ENCODE results near the gene PXDC1.

PXDC1 gene

DNA sequence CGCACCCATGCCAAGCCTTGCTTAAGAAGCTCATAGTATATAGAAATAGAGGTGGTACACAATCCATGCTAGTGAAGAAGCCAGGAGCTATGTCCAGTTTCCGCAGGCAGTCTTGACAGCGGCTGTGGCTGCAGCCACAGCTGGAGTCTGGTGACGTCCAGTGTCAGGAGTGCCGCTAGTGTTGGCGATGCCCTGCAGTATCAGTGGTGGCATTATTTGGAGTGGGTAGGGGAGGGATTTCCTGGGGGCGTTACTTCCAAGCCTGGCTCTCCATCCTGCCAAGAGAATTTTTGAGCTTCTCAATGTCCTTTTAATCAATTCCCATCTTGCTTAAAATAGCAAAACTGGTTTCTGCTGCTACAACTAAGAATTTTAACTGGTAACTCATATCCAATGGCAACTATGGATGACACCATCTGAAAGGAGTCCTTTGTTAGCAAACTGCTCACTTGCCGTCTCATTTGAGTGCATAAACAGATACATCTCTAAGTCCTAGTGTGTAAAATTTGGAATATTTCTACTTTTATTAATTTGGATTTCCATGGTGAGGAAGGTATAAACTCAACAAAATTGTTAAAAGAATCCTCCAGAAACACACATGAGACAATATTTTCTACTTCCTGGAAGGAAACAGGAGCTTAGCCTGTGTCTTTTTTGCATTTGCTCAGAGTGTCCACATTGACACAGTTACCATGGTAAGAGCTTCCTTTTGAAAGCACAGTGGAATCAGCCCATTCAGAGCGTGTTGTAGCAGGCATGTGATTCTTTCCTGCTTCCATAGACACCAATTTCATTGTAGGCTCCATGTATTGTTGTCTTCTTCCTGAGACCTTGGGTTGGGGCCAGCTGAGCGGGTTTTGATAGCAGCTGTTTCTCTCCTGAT, 44.6 kb upstream of the PXDC1 start:
- peaks cover 0 to 21% (median 3%) of the 10 kb centered on the region in 4 experiments for H3K4me1 ChIP-seq (ENCODE audit: control extremely low read depth in 1 of 4, control insufficient read depth in 4 of 4, insufficient read depth in 4 of 4, low read length in 3 of 4)
- 100% methylated on average over 4 of the region's 10 CpGs for WGBS (ENCODE audit: insufficient coverage)
- no peaks in the 10 kb centered on the region for H3K27me3 ChIP-seq (replicated peaks in 2 of 5; ENCODE audit: control insufficient read depth in 4 of 5, insufficient read depth in 5 of 5, low read length in 4 of 5)
- H3K4me3 ChIP-seq (ENCODE audit: control insufficient read depth in 1 of 7, extremely low read depth in 1 of 7, insufficient read depth in 4 of 7, low read depth in 2 of 7, low read length in 6 of 7) = no peak overlapping the region
- no peaks in the 10 kb centered on the region for H3K9me3 ChIP-seq (ENCODE audit: control extremely low read depth in 1 of 5, control insufficient read depth in 4 of 5, insufficient read depth in 2 of 5, low read depth in 1 of 5, low read length in 4 of 5)
- H3K36me3 ChIP-seq (ENCODE audit: control insufficient read depth in 4 of 4, insufficient read depth in 4 of 4, low read length in 3 of 4) = no peaks in the 10 kb centered on the region
- H3K27ac ChIP-seq (ENCODE audit: insufficient read depth in 1 of 2, low read depth in 1 of 2, low read length in 2 of 2, poor library complexity in 1 of 2, severe bottlenecking in 2 of 2) = no peak overlapping the region
- POLR2A ChIA-PET = no interaction called here
- CTCF ChIA-PET = interaction anchor here (0.5 to 1.0 kb wide), 2 partner anchors 16 to 30 kb away, joined by 3 read pairs; no protein-coding TSS in a partner anchor
- DNase-seq = no peak

DNA sequence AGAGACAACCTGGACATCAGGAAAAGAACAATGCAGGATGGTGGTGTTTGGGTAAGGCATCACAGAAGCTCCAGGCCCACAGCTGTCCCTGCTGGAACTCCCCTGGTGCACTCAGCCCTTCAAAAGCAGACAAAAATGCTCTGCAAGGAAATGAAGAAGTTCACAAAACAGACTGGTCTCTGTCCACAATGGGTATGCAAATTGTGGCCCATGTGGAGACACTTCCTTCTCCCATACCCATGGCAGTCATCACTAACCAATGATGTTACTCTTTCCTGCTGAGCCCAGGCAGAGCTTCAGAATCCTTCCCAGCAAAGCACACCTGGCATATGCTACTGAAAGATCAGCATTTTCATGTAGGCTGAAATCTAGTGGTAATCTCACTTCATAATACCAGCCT, 42.6 kb upstream of the PXDC1 start:
- H3K9me3 ChIP-seq (ENCODE audit: control extremely low read depth in 1 of 5, control insufficient read depth in 4 of 5, insufficient read depth in 2 of 5, low read depth in 1 of 5, low read length in 4 of 5) = no peaks in the 10 kb centered on the region
- peaks cover 0 to 20% (median 3%) of the 10 kb centered on the region in 4 experiments for H3K4me1 ChIP-seq (ENCODE audit: control extremely low read depth in 1 of 4, control insufficient read depth in 4 of 4, insufficient read depth in 4 of 4, low read length in 3 of 4)
- H3K27ac ChIP-seq (ENCODE audit: insufficient read depth in 1 of 2, low read depth in 1 of 2, low read length in 2 of 2, poor library complexity in 1 of 2, severe bottlenecking in 2 of 2) = no peak overlapping the region
- ChIA-PET CTCF (interaction anchor here (1.0 kb wide), 1 partner anchor 17 kb away, joined by 3 read pairs; no protein-coding TSS in a partner anchor), POLR2A (no interaction called here)
- DNase-seq = no peak
- no peak overlapping the region for H3K4me3 ChIP-seq (ENCODE audit: control insufficient read depth in 1 of 7, extremely low read depth in 1 of 7, insufficient read depth in 4 of 7, low read depth in 2 of 7, low read length in 6 of 7)
- H3K27me3 ChIP-seq (replicated peaks in 2 of 5; ENCODE audit: control insufficient read depth in 4 of 5, insufficient read depth in 5 of 5, low read length in 4 of 5) = no peaks in the 10 kb centered on the region
- H3K36me3 ChIP-seq (ENCODE audit: control insufficient read depth in 4 of 4, insufficient read depth in 4 of 4, low read length in 3 of 4) = no peaks in the 10 kb centered on the region

DNA sequence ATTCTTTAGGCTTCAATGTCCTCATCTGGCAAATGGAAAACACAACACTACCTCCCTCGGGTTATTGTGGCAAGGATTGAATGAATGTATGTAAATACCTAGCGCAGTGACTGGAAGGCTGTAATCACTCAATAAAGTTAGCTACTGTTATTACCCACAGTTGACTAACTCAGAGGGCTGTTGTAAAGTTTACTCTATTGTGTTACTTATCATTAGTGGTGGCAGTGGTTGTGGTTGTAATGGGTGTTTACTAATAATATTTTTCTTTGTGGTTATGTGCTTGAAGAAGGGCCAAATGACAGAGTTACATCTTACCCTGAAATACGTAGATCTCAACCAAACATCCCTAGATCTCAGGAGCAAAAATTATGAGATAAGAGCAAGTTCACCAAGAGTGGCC, 42.0 kb upstream of the PXDC1 start:
- peaks cover 0 to 15% (median 3%) of the 10 kb centered on the region in 4 experiments for H3K4me1 ChIP-seq (ENCODE audit: control extremely low read depth in 1 of 4, control insufficient read depth in 4 of 4, insufficient read depth in 4 of 4, low read length in 3 of 4)

DNA sequence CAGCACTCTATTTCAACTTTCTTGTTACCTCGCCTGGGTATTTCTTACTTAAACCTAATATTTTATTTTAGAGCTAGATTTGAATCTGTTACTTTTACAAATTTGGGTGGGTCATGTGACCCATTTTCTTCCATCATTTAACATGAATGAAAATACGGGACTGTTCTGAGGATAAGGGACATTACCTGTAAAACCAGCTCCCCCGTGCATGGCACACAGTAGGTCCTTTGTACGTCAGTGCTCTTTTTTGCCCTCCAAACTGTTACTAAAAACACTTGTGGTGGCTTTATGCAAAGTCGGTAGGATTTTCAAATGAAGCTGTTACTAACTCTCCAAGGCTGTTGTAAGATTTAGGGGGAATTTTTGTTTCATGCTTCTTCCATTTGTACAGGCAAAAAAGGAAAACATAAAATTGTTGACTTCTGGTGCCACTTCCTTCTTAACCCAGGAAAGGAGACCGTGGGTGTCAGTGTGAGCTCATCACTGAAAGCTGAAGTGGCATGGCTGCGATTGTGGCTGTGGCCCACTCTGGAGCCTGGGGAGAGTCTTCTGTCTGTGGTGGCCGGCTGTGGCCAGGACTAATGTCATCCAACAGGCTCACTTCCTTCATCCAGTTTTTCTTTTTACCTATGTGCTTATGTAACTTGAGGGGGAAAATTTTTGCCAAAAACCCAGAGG, 40.2 kb upstream of the PXDC1 start:
- H3K36me3 ChIP-seq (ENCODE audit: control insufficient read depth in 4 of 4, insufficient read depth in 4 of 4, low read length in 3 of 4) = no peaks in the 10 kb centered on the region
- H3K27ac ChIP-seq (ENCODE audit: insufficient read depth in 1 of 2, low read depth in 1 of 2, low read length in 2 of 2, poor library complexity in 1 of 2, severe bottlenecking in 2 of 2) = no peak overlapping the region
- no peak overlapping the region for H3K4me3 ChIP-seq (ENCODE audit: control insufficient read depth in 1 of 7, extremely low read depth in 1 of 7, insufficient read depth in 4 of 7, low read depth in 2 of 7, low read length in 6 of 7)
- 79% methylated on average over 6 of the region's 8 CpGs for WGBS (ENCODE audit: insufficient coverage)
- ChIA-PET CTCF (no interaction called here), POLR2A (no interaction called here)
- no peak for DNase-seq
- no peaks in the 10 kb centered on the region for H3K9me3 ChIP-seq (ENCODE audit: control extremely low read depth in 1 of 5, control insufficient read depth in 4 of 5, insufficient read depth in 2 of 5, low read depth in 1 of 5, low read length in 4 of 5)
- H3K27me3 ChIP-seq (replicated peaks in 2 of 5; ENCODE audit: control insufficient read depth in 4 of 5, insufficient read depth in 5 of 5, low read length in 4 of 5) = no peaks in the 10 kb centered on the region
- peaks cover 0 to 10% (median 0%) of the 10 kb centered on the region in 4 experiments for H3K4me1 ChIP-seq (ENCODE audit: control extremely low read depth in 1 of 4, control insufficient read depth in 4 of 4, insufficient read depth in 4 of 4, low read length in 3 of 4)

More for the DNA sequence above, 42.0 kb upstream of the PXDC1 start:
- Histone ChIP-seq H3K36me3 (ENCODE audit: control insufficient read depth in 4 of 4, insufficient read depth in 4 of 4, low read length in 3 of 4) (no peaks in the 10 kb centered on the region), H3K9me3 (ENCODE audit: control extremely low read depth in 1 of 5, control insufficient read depth in 4 of 5, insufficient read depth in 2 of 5, low read depth in 1 of 5, low read length in 4 of 5) (no peaks in the 10 kb centered on the region), H3K4me3 (ENCODE audit: control insufficient read depth in 1 of 7, extremely low read depth in 1 of 7, insufficient read depth in 4 of 7, low read depth in 2 of 7, low read length in 6 of 7) (no peak overlapping the region), H3K27ac (ENCODE audit: insufficient read depth in 1 of 2, low read depth in 1 of 2, low read length in 2 of 2, poor library complexity in 1 of 2, severe bottlenecking in 2 of 2) (no peak overlapping the region), H3K27me3 (replicated peaks in 2 of 5; ENCODE audit: control insufficient read depth in 4 of 5, insufficient read depth in 5 of 5, low read length in 4 of 5) (no peaks in the 10 kb centered on the region)
- ChIA-PET POLR2A (no interaction called here), CTCF (interaction anchor here (1.1 kb wide), 1 partner anchor 22 kb away, joined by 3 read pairs; no protein-coding TSS in a partner anchor)
- WGBS (ENCODE audit: insufficient coverage) = 100% methylated on average over 1 of the region's 3 CpGs
- no peak for DNase-seq

DNA sequence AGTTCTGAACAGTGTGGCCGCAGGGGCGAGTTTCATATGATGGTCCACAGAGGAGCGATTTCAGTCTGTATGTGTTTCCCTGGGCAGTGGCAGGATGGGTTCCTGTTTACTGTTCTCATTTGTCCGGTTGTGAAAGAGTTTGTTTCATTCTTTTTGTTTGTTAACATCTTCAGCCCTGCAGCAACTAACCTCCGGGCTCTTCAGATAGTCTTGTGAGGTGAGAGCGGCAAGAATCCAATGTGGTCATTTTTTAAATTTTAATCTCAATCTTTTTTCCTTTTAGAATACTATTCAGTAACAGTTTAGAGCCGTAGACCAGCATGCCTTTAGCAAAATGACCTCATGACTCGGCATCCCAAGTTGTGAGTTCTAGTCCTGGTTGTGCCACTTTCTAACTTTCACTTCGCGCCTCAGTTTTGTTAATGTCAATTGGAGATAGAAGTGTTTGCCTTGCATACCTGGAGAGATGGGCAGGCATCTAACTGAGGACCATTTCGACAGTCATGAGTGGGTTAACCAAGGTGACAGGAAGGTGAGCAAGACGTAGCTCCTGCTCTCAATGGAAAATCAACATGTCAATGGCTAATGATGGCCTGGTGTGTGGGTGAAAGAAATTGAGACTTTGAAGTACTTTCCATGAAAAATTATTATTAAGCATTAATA, 38.5 kb upstream of the PXDC1 start:
- CTCF ChIA-PET = interaction anchor here (1.9 kb wide), 1 partner anchor 10 kb away, joined by 5 read pairs; no protein-coding TSS in a partner anchor
- Histone ChIP-seq H3K4me1 (ENCODE audit: control extremely low read depth in 1 of 4, control insufficient read depth in 4 of 4, insufficient read depth in 4 of 4, low read length in 3 of 4) (peaks cover 0 to 10% (median 0%) of the 10 kb centered on the region in 4 experiments), H3K27ac (ENCODE audit: insufficient read depth in 1 of 2, low read depth in 1 of 2, low read length in 2 of 2, poor library complexity in 1 of 2, severe bottlenecking in 2 of 2) (no peak overlapping the region), H3K9me3 (ENCODE audit: control extremely low read depth in 1 of 5, control insufficient read depth in 4 of 5, insufficient read depth in 2 of 5, low read depth in 1 of 5, low read length in 4 of 5) (no peaks in the 10 kb centered on the region), H3K36me3 (ENCODE audit: control insufficient read depth in 4 of 4, insufficient read depth in 4 of 4, low read length in 3 of 4) (no peaks in the 10 kb centered on the region), H3K27me3 (replicated peaks in 2 of 5; ENCODE audit: control insufficient read depth in 4 of 5, insufficient read depth in 5 of 5, low read length in 4 of 5) (no peaks in the 10 kb centered on the region), H3K4me3 (ENCODE audit: control insufficient read depth in 1 of 7, extremely low read depth in 1 of 7, insufficient read depth in 4 of 7, low read depth in 2 of 7, low read length in 6 of 7) (no peak overlapping the region)
- no peak for DNase-seq
- POLR2A ChIA-PET = no interaction called here
- WGBS (ENCODE audit: insufficient coverage) = 98% methylated on average over 9 of the region's 12 CpGs

DNA sequence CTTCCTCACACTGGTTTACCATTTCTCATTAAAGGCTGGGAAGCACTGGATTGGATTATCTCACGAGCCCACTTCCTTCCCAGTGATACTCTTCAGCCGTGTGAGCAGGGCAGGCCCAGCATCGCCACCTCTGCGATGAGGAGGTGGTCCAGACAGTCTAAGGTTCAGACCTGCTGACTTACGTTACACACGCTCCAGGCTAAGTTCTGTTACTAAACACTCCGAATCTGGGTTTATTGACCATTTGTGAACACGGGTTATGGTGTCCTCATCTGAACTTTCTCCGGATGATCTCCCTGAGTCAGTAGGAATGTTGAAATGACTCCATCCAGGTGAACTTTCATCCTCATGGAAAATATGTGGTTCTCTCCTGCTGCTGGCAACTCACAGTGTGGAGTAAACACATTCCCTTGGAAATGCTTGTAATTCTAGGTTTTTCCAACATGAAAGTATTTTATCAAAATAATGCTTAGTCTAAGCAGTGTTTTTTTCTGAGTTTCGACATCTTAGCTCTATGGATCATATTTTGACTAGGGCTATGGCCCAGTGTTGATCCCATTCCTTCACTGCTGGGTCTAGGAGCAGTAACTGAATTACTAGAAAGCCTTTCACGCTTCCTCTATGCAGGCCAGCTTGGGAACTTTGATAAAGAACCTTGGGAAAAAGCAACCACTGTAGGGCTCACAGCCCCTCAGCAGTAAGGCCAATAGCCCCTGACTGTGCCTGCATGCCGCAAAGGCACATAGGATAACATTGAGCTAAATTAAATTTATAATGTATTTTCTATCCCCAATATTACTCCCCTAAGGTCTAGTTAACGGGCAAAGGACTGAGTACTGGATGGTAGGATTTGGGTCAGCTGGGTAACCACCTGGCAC, 37.7 kb upstream of the PXDC1 start:
- H3K27me3 ChIP-seq (replicated peaks in 2 of 5; ENCODE audit: control insufficient read depth in 4 of 5, insufficient read depth in 5 of 5, low read length in 4 of 5) = no peaks in the 10 kb centered on the region
- ChIA-PET POLR2A (no interaction called here), CTCF (interaction anchor here (1.9 kb wide), 1 partner anchor 11 kb away, joined by 5 read pairs; no protein-coding TSS in a partner anchor)

More for the DNA sequence above, 37.7 kb upstream of the PXDC1 start:
- Histone ChIP-seq H3K4me3 (ENCODE audit: control insufficient read depth in 1 of 7, extremely low read depth in 1 of 7, insufficient read depth in 4 of 7, low read depth in 2 of 7, low read length in 6 of 7) (no peak overlapping the region), H3K36me3 (ENCODE audit: control insufficient read depth in 4 of 4, insufficient read depth in 4 of 4, low read length in 3 of 4) (no peaks in the 10 kb centered on the region), H3K9me3 (ENCODE audit: control extremely low read depth in 1 of 5, control insufficient read depth in 4 of 5, insufficient read depth in 2 of 5, low read depth in 1 of 5, low read length in 4 of 5) (no peaks in the 10 kb centered on the region), H3K4me1 (ENCODE audit: control extremely low read depth in 1 of 4, control insufficient read depth in 4 of 4, insufficient read depth in 4 of 4, low read length in 3 of 4) (peaks cover 0 to 8% (median 0%) of the 10 kb centered on the region in 4 experiments), H3K27ac (ENCODE audit: insufficient read depth in 1 of 2, low read depth in 1 of 2, low read length in 2 of 2, poor library complexity in 1 of 2, severe bottlenecking in 2 of 2) (no peak overlapping the region)
- 96% methylated on average over 12 of the region's 13 CpGs for WGBS (ENCODE audit: insufficient coverage)
- no peak for DNase-seq
